Kasumi-1 (cell line): ENCODE data around the gene SHC4.
A peak's percentile ranks its signal among the peaks of the same experiment; 100 is the strongest.
"Not testable (repeated sequence)": the region's sequence is repeated elsewhere in the genome, so short reads cannot be mapped to it uniquely, and the experiment has no call there.

ENCODE experiments used
- DNase-seq, 2 experiments: peaks; one replicate each; lab custom pipeline; 2025; lab: John Stamatoyannopoulos, UW

SHC4 gene

DNA sequence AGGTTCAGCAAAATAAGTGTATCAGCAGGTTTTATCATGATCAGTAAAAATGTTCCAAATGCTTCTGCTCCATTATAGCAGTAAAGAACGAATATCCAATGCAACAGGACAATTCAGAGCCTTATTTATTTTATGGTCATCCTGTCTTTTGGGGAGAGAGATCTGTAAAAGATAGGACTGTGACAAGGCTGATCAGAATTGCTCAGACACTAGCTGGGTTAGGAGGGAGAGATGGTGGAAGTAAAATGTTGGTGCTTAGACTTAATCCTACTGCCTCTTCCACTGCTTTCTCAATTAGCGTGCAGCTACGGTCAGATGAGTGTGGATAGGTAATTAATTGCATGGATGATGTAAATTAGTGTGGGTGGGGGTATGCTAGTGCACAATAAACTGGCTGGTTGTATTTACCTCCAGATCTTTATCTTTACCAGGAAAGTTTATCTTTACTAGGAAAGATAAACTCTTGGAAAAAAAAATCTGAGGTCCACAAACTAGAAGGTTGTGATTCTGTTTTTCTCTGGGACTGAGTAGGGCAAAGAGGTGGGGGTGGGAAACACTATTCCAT lies 83.6 kb downstream of the SHC4 start:
- DNase-seq: no peak

DNA sequence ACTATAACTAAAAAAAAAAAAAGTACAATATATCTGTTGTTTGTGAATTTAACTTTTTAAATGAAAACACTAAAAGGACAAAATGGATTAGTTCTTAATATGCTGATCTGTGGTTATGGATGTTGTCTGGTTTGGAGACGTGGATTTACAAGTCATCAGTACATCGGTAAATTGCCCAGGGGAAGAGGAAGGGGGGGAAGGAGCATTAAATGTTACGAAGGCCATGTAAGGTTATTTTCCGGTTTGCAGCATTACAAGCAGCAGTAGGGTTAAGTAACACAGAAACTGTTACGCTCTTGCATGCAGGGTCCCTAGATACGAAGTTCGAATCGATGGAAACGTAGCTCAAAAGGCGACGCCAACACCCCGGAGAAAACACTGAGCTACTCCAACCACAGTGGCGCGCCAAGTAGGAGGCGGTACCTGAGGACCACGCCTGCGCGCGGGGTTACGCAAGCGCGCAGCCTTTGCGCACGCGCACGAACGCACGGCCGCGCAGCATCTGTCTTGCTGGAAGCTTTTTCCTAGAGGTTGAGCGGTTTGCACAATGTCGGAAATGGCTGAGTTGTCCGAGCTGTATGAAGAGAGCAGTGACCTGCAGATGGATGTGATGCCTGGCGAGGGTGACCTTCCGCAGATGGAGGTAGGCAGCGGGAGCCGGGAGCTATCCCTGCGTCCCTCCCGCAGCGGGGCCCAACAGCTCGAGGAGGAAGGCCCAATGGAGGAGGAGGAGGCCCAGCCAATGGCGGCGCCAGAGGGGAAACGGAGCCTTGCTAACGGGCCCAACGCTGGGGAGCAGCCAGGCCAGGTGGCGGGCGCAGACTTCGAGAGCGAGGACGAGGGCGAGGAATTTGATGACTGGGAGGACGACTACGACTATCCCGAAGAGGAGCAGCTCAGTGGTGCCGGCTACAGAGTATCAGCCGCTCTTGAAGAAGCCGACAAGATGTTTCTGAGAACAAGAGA lies 85.8 kb downstream of the SHC4 start, which contains the start of gene EID1:
EID1 (plus strand) TSS at position 505 of the 966 bp plus-strand sequence; CDS start at position 548, 43 bp downstream.
- peak; percentile 86 to 88 for DNase-seq

DNA sequence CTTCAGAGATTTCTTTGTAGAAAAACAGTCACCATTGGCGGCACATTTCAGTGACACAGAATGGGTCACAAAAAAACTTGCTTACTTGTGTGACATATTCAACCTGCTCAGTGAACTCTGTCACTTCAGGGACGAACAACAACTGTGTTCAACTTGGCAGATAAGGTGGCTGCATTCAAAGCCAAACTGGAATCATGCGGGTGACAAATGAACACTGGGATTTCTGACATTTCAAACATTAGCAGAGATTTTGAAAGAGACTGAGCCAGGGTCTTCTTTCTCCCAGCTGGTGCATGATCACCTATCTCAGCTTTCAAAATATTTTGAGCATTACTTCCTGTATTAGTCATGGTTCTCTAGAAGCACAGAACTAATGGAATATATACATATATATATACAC lies 87.7 kb downstream of the SHC4 start:
- DNase-seq: no peak

DNA sequence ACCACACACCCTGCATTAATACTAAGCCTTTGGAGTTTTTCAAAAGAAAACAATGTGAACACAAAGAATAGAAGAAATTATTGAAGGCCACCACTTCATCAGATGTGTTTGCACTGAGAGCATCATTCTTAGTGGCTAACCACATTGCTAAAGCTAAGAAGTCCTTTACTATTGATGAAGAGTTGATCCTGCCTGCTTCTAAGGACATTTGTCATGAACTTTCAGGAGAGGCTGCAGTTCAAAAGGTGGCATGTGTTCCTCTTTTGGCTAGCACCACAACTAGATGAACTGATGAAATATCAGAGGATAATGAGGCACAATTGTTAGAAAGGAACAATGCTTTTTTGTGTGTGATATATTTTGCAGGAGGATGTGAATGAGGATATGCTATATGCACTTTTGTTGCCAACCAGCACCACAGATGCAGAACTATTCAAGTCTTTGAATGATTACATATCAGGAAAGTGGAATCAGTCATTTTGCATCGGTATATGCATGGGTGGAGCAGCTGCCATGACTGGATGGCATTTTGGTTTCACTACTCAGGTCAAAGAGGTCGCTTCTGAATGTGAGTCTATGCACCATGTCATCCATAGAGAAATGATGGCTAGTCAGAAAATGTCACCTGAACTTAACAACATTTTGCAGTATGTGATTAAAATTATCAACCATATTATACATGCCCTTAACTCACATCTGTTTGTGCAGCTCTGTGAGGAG lies 88.3 kb downstream of the SHC4 start:
- DNase-seq: no peak

DNA sequence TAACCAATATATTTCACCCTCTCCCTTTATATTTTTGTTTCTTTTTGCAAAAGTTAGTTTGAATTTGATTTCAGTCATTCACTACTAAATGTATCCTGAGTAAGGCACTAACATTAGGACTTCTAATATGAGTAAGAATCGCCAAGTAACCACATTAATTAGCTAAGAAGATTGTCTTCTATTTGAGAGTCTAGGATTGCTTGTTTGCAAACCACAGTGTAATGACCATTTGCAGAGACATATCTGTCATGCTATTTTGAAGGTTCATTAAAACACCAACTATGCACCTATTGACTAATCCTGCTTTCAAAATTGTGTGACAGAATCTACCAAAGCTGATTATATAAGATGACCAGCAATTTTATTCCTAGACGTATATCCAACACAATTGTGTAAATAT lies 91.1 kb downstream of the SHC4 start:
- no peak for DNase-seq

DNA sequence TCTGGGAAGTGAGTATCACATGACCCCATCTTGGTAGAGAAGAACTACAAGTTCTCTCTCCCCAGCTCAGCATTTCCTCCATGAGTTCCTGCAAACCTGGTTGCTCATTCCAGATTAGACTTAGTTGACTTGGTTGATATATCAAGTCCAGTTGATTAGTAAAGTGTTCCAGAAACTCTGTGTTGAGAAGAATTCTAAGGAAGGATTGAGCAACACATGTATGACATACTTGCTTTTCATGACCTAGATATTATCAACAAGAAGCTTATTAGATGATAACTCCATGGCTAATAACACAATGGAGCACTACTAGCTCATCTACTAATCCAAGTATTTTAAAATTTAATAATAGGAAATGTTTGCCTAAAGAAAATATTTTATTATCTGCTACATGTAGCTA lies 92.2 kb downstream of the SHC4 start:
- DNase-seq: no peak

DNA sequence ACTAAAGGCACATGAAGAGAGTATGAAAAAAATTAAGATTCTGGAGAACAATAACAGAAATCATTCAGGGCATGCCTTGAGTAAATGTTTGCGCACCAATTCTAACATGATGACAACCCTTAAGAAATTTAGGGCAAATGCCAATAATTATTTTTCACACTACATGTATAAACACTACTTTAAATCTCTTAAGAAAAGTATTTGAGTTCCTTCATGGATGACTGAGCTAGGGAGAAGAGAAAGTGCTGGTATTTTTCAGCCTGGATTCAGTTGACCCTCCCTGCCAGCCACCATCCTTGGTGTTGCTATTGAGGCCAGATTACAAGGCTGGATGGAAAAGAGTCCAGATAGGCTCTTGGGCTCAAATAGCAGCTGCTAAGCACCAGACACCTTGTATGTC lies 93.8 kb downstream of the SHC4 start:
- no peak for DNase-seq

DNA sequence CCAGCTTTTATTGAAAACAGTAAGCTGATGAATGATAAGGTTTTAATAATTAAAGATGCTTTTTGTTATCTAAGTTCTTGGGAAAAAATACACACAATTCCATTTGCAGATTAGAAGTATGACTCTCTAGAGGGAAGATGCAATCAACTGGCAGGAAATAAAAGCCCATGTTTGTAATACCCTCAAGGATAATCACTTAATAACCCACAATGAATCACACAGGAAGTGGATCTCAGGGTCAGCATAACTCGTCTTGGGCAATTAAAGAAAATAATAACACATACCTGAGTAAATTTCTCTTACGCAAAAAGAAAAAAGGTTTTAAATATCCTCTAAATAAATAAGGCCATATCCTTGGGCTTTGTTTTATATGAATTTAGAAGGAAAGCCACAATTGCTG lies 95.2 kb downstream of the SHC4 start:
- no peak for DNase-seq

DNA sequence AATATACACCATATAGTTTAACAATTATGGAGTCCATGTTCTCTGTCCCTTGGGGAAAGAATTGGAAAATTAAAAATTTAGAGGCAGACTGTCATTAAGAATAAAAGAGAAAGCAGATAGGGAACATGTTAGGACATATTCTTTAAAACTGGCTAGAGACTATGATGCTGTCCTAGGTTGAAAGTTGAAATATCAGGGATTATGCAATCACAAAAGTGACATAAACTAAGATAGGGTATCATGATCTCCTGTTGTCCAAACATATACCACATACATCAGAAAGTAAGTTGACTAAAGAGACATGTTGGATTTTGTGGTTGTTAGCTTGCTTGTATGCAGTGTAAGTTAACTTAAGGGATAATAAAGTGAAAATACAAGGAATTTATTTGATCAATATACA lies 95.7 kb downstream of the SHC4 start:
- DNase-seq: no peak

DNA sequence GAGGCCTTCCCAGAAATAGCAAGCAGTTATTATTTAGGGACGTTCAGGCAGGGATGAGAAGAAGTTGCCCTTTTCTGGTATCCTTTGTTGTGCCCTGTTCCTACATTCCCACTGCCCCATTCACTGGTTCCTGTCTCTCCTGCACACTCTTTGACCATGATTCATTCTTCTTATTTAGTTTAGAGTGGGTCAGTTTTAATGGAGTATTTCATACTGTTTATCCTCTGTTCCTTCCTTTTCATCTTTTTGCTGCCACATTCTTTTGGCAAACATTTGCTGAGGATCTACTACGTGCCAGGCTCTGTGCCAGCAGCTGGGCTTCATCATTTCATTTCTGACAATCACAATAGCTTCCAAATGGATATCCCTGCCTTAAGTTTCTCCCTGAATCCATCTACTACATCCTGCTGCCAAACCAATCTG lies 97.6 kb downstream of the SHC4 start:
- no peak for DNase-seq

DNA sequence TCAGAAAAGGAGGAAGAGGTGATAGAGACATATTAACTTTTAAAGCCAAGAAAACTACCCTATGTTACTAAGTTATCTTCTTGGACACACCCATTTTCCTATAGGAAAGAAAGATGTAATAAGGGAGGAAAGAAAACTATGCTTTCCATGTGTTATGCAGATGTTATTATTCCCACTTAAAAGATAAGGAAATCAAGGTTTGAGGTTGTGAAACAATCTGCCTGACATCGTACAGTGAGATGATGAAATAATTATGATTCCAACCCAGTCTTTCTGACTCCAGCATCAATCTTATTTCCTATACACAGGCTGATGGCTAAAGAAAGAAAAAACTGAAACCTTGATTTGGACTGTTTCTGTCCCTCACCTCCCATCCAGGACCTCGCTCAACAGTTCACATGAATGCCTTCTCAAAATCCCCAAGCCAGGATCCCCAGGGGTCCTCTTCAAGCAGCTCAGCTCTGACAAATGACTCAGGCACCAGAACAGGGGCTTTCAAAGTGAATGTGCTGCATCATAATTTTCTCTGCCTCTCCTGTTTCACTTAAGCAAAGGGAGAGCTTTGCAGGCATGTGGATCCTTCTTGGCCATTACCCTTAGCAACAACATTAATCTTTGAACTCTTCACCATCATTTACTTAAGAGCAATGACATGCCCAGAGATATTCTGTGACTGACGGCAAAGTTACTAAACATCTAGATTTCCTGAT lies 98.2 kb downstream of the SHC4 start:
- no peak for DNase-seq

DNA sequence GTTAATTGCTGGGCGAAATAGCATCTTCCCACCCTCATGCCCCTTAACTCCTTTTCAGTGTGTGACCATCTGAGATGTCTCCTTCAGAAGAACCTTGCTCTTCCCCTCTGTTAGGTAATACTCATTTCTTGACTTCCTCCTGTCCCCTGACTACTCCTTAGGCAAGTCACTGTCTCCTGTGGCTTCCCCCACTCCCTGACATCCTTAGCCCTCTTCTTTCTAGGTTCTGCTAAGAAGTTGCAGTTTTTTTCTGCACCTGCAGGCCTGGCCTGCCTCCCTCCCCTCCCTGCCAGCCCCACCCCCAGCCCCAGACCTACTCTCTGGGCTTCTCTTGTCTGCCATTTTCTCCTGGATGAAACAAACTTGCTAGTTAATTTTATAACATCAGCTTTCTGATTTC lies 101.0 kb downstream of the SHC4 start:
- DNase-seq: peak; percentile 18 to 60

DNA sequence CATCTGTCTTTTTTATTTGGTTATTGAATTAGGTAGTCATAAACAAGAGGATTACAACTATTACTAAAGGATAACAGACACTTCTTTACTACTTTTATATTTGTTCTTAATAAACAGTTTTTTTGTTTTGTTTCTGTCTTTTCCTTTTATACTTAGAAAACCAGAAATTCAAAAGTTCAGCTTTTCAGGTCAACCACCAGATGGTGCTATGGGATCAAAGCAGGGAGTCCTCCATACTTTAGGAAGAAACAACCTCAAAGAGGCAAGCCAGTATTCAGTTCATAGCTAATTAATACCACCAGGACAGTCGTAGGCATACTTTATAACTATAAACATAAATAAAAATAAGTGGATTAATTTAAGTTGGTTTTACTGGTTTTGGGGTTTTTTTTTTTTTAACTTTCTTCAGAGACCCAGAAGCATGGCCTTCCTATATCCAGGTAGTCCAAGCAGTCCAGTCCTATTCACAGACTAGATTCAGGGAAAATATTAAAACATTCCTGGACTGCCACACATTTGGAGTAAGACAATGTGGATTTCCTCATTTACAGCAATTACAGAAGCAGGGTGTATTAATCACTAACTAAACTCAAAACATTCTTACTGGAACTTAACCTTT lies 101.8 kb downstream of the SHC4 start:
- peak; percentile 82 to 87 for DNase-seq

DNA sequence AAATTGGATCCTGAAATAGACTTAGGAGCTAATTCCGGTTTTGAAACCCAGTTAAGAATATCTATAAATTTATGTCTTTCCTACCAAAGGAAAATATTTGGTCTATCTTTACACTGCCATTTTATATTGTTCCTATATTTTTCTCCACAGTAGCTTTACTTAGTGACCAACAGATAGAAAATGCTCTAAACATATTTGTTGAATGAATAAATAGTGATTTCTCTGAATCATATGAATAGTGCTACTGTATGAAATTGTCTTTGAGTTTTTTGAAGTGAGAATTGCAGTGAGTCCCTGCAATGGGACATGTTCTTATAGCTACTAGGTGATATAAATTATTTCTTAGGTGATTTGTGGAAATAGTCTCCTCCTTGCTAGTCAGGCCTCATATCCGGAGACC lies 104.3 kb downstream of the SHC4 start:
- DNase-seq: no peak

DNA sequence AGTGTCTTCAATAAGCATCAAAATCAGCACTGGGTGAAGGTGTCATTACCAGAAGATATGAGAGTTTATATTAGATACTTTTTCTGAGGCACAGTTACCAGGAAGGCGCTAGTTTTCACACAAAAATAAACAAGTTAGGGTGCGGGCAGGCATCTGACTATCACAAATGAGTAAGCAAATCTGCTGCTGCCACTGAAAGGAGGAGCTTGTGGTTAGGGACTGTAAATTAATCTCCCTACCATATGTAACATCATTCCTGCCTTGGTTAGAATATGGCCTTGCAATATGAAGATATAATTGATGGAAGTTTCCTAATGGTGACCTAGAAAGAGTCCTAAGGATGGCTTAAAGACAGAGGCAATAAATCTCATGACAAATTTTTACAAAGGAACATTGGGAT lies 105.3 kb downstream of the SHC4 start:
- DNase-seq: no peak

DNA sequence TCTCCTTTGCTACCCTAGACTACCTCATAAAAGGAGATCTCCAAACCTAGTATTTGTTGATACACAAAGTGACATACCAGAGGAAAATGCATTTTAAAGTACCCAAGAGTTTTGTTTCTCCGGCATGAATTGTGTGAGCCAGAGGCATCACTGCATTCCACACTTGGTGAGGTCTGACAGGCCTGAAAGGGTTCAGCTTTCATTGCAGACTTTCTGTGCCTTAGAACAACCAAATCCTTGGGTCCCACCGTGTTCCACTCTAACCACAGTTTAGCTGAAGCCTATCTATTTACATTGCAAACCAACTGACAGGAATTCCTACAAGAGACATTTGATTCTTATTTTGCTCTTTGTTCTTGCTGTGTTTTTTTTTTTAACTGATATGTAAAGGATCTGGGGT lies 106.8 kb downstream of the SHC4 start:
- DNase-seq: no peak

DNA sequence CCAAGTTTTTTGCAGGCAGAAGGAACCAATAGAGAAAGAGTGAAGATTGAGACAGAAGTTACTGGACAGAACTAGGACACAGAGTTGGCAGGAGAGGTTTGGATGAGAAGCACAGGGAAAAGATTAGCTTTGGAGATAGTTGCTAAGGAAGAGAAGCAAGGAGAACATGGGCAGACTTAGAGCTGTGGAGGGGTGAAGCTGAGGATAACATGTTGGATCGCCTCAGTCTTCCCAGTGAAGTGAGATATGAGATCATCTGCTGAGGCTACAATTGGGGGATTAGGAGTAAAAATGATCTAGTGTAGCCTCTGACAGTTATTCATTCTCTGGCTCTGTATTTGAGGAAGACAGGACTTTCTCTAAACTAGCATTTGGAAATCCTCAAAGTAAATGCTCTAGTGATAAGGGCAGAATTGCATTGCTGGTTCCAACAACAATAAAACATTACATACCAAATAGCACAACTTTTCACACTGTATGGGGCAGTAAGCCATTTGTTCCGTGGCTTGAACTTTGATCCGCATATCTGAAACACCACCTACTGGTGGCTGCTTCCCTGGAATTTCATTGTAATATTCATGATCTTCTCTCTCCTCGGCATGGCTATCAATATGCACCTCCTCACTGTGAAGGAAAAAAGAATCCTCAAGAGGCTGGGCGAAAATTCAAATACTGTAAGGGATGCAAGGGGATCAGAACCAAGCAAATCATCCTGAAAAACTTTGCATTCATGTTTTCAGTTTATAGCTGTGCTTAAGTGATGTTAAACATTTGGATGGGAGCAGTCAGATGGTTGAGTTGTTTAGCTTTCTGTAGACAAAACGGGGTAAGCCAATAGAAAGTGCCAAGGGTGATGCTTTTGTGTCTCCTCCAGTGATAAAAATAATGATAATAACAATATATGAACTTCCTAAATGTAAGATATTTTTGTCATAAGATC lies 107.9 kb downstream of the SHC4 start:
- DNase-seq: no peak

DNA sequence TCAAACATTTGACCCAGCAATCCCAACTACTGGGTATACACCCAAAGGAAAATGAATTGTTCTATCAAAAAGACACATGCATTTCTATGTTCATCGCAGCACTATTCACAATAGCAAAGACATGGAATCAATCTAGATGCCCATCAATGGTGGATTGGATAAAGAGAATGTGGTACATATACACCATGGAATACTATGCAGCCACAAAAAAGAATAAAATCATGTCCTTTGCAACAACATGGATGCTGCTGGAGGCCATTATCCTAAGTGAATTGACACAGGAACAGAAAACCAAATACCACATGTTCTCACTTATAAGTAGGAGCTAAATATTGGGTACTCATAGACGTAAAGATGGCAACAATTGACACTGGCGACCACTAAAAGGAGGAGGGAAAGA lies 109.3 kb downstream of the SHC4 start:
- not testable (repeated sequence) for DNase-seq

DNA sequence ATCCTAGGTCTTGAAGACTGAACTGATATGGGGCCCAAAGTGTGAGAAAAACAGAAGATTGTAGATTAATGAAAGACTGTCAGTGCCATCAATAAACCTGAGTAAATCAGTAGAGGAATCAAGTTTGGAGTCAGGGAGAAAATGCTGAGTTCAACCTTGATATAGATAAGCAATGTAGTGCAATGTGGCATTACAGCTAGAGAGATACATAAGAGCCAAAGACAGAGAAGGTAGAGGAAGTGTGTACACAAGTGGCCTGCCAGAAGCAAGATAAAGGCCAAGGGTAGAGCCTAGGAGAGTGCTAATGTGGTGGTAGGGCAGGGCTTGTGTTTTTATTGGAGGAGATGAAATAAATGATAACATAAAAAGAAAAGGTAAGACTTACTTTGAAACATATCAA lies 111.8 kb downstream of the SHC4 start:
- no peak for DNase-seq

DNA sequence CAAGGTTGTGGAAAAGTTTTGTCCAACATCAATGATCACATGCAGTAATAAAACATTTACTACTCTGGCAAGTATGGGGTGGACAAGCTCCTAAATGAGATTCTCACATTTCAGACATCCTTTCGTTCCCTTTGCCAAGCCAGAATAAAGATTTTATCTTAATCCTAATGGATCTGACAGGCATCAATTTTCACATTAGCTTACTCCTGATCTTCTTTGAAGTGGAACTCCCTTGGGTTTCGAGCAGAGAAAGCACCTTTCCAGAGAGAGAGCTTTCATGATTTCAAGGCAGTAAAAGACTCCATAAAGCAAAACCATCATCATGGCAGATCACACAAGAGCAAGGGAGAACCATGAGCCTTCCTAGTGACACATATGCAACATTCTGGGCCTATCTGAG lies 113.1 kb downstream of the SHC4 start:
- no peak for DNase-seq

DNA sequence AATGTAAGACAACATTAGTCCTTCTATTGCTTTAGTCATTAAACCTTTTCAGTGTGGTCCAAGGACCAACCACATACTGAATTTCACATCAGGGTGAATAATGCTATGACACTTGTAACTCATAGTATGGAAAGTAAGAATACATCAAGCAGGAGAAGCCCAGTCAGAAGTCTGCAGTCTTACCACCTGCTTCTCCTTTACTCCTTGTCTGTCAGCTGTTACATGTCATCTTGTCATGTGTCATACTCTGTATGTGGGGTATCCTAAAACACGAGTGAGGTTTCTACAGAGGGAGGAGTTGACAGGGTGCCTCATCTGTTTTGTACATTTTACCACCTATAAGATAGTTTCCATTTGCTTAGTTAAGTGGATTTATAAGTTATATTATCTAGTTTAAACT lies 118.6 kb downstream of the SHC4 start:
- no peak for DNase-seq
